Stimulated activated CD4-positive, alpha-beta T cell treated with anti-CD3 and anti-CD28 coated beads, Interleukin-12 subunit alpha, Interleukin-12 subunit beta, amount 100 ng/mL, for 24 hours (primary cell): ENCODE results near the gene PNN.
"Not testable (repeated sequence)": the region's sequence is repeated elsewhere in the genome, so short reads cannot be mapped to it uniquely, and the experiment has no call there.

ENCODE experiments used
- DNase-seq, 2 experiments: peaks; one replicate each; pipeline ENCODE4 v3.0.0-alpha.2; 2020; ENCODE audit warnings: low read depth in 2 of 2

The PNN gene

DNA sequence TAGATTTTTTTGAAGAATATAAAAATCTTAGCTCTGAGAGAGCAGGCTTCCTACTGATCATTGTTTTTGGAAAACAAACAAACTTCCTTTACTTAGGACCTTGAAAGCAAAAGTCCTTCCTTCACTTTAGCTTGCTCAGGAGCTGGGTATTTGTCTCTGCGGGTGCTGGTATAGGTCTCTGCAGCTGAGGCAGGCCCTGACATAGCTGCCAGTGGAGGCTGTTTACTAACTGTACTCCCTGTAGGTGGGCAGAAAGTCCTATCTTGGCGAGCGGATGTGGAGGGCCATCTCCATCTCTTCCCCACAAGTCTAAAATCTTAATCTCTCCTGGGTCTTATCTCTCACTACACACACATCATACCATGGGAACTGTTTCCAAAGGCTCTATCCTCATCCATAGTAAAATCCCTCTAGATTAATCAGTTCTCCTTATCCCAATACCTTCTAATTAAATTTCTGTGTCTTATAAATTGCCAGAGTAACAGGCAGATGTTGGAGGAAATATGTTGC lies 54.6 kb downstream of the PNN start:
- no peak for DNase-seq

DNA sequence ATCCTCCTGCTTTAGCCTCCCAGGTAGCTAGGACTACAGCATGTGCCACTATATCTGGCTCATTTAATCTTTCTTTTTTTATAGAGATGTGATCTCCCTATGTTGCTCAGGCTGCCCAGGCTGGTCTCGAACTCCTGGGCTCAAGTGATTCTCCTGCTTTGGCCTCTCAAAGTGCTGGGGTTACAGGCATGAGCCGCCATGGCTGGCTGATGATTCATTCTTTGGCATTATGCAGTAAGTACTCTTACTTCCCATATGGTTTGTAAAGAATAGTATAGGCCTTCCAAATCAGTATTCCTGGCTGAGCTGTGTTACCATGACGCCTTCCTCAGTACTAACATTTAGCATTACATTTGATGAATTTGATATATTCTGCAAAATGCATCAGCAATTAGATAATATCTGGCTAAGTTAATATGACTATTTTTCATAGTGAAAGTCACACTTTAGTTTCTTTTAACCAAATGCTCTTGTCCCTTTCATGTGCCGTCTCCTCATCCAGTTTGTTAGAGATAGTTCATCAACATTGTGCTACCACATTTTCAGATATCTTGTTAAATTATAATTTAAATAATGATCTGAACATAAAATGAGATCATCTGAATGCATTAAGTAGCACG lies 55.5 kb downstream of the PNN start:
- no peak for DNase-seq

DNA sequence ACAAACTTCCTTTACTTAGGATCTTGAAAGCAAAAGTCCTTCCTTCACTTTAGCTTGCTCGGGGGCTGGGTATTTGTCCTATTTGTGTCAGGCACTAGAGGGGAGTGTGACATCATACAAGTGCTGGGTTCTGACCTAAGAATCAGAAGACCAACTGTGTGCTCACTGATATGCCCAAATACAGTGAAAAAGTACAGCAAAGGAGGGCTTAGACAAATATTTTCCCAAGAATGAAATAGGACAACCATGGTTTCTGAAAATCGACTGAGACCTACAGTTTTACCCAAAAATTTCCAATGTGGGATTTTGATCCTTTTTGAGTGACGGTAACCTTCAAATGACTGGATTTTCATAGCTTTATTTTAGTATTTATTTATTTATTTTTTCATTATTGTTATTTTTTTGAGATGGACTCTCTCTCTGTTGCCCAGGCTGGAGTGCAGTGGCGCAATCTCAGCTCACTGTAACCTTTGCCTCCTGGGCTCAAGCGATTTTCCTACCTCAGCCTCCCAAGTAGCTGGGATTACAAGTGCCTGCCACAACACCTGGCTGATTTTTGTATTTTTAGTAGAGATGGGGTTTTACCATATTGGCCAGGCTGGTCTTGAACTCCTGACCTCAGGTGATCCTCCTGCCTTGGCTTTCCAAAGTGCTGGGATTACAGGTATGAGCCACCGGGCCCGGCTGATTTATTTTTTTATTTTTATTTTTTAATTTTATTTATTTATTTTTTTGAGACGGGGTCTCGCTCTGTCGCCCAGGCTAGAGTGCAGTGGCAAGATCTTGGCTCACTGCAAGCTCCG lies 56.9 kb downstream of the PNN start:
- DNase-seq: not testable (repeated sequence)
